Measurements from ENCODE around the gene ACE2. TPM values are rescaled to one million over a fixed set of nuclear protein-coding genes. Genes with fewer than 3 reads are reported as not detected.

The ACE2 gene
- total and polyA plus RNA-seq, 9 of the 15 experiments (the other 6 are each of a cell fraction or from before 2014, with no cell fraction given), result 0.03 to 0.09 (median 0.07) TPM; not detected in 6

DNA sequence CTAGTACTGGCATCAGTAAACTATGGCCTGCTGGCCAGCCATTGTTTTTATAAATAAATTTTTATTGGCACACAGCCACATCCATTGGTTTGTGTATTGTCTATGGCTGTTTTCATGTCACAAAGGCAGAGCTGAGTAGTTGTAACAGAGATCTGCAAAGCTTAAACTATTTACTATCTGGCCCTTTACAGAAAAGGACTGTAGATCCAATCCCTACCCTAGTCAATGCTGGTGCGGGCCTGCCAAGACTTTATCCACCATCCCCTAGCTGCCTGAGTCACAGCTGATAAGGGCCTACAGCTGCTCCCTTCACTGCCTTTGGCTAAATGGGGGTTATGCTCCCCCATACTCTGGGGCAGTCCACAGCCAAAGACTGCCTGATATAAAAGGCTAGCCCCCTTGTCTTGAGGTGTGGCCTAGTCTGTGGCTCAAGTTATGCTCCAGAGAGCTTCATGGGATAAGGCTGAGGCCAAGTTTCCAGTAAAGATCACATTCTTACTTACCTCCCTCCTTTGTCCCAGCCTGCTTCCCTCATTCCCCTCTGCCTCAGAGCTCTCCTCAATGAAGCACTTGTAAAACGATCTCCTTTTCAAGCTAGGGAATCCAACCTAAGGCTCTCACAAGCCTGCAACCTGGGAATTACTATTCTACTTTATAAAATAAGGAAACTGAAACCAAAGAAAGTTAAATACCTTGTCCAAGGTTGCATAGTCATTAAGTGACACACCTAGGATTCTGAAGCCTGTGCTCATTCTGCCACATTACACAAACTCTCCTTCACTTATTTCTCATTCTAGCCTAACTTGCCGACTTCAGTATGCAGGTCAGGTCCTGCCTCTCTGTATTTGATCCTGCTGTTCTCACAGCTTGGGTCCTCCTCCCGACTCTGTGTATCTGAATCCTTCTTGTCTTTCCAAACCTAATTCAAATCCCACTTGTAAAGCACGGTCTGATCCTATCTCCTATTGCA, 20.7 kb downstream of the ACE2 start (continued):
- TF ChIP-seq HDAC3 (IDR thresholded peaks at IDR 0.05; ENCODE audit: borderline replicate concordance, partially characterized antibody), result peak; percentile 72
- 0 out of 2 replicates have a peak, but pooled peaks have one; percentile 22 for TF ChIP-seq SMARCC2 (IDR thresholded peaks at IDR 0.05; ENCODE audit: low read depth)
- TF ChIP-seq KLF13 (tag; IDR thresholded peaks at IDR 0.05; ENCODE audit: borderline replicate concordance, low read depth), result no peak
- no peak for TF ChIP-seq ZNF347 (CRISPR knock-in tag; IDR thresholded peaks at IDR 0.05; ENCODE audit: low read depth)
- TF ChIP-seq YBX1 (IDR thresholded peaks at IDR 0.05), result no peak
- TF ChIP-seq ZNF589 (CRISPR knock-in tag; IDR thresholded peaks at IDR 0.05; ENCODE audit: low read depth), result no peak
- TF ChIP-seq FOXM1 (IDR thresholded peaks at IDR 0.05; ENCODE audit: low read depth), result 0 out of 2 replicates have a peak, but pooled peaks have one; percentile 51
- TF ChIP-seq FOXM1 (CRISPR knock-in tag; IDR thresholded peaks at IDR 0.05; ENCODE audit: low read depth), result no peak
- no peak for TF ChIP-seq MECOM (CRISPR knock-in tag; IDR thresholded peaks at IDR 0.05)
- TF ChIP-seq, protein P1, sequence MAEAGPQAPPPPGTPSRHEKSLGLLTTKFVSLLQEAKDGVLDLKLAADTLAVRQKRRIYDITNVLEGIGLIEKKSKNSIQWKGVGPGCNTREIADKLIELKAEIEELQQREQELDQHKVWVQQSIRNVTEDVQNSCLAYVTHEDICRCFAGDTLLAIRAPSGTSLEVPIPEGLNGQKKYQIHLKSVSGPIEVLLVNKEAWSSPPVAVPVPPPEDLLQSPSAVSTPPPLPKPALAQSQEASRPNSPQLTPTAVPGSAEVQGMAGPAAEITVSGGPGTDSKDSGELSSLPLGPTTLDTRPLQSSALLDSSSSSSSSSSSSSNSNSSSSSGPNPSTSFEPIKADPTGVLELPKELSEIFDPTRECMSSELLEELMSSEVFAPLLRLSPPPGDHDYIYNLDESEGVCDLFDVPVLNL (CRISPR knock-in tag; IDR thresholded peaks at IDR 0.05; ENCODE audit: low read depth), result no peak
- TF ChIP-seq, protein P2, sequence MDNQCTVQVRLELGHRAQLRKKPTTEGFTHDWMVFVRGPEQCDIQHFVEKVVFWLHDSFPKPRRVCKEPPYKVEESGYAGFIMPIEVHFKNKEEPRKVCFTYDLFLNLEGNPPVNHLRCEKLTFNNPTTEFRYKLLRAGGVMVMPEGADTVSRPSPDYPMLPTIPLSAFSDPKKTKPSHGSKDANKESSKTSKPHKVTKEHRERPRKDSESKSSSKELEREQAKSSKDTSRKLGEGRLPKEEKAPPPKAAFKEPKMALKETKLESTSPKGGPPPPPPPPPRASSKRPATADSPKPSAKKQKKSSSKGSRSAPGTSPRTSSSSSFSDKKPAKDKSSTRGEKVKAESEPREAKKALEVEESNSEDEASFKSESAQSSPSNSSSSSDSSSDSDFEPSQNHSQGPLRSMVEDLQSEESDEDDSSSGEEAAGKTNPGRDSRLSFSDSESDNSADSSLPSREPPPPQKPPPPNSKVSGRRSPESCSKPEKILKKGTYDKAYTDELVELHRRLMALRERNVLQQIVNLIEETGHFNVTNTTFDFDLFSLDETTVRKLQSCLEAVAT (IDR thresholded peaks at IDR 0.05), result no peak
- no peak for TF ChIP-seq L3MBTL2 (IDR thresholded peaks at IDR 0.05)
- no peak for TF ChIP-seq HSF4 (CRISPR knock-in tag; IDR thresholded peaks at IDR 0.05; ENCODE audit: borderline replicate concordance)
- TF ChIP-seq, protein P3, sequence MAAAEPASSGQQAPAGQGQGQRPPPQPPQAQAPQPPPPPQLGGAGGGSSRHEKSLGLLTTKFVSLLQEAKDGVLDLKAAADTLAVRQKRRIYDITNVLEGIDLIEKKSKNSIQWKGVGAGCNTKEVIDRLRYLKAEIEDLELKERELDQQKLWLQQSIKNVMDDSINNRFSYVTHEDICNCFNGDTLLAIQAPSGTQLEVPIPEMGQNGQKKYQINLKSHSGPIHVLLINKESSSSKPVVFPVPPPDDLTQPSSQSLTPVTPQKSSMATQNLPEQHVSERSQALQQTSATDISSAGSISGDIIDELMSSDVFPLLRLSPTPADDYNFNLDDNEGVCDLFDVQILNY (CRISPR knock-in tag; IDR thresholded peaks at IDR 0.05), result no peak
- no peak for TF ChIP-seq POLR2A (conservative IDR thresholded peaks at IDR 0.05)
- TF ChIP-seq CTBP1 (IDR thresholded peaks at IDR 0.05; ENCODE audit: borderline replicate concordance), result peak; percentile 13; the same call in 1 of the 2 replicates
- TF ChIP-seq POLR2AphosphoS2 (IDR thresholded peaks at IDR 0.05; ENCODE audit: low read length), result no peak
- TF ChIP-seq PYGO2 (tag; IDR thresholded peaks at IDR 0.05), result no peak
- TF ChIP-seq DIDO1 (tag; IDR thresholded peaks at IDR 0.05; ENCODE audit: low read depth), result no peak
- peak; percentile 79; the same call in 1 of the 2 replicates for TF ChIP-seq ZBTB7A (IDR thresholded peaks at IDR 0.05; ENCODE audit: borderline replicate concordance, control insufficient read depth, low read depth, low read length)
- TF ChIP-seq, protein P4, sequence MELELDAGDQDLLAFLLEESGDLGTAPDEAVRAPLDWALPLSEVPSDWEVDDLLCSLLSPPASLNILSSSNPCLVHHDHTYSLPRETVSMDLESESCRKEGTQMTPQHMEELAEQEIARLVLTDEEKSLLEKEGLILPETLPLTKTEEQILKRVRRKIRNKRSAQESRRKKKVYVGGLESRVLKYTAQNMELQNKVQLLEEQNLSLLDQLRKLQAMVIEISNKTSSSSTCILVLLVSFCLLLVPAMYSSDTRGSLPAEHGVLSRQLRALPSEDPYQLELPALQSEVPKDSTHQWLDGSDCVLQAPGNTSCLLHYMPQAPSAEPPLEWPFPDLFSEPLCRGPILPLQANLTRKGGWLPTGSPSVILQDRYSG (tag; conservative IDR thresholded peaks at IDR 0.05; ENCODE audit: low read depth), result no peak
- no peak for TF ChIP-seq ZNF584 (CRISPR knock-in tag; IDR thresholded peaks at IDR 0.05; ENCODE audit: low read depth)
